Inferior parietal cortex (tissue), 1 donor: Measurements from ENCODE around the gene ADAM15.
A peak's percentile ranks its signal among the peaks of the same experiment; 100 is the strongest.

Source experiments
- DNase-seq: peaks from one replicate; pipeline ENCODE4 v3.0.0-alpha.2; 2016; ENCODE audit errors: extremely low spot score

The ADAM15 gene

GRCh38 chr1:155051342-155051776, 243 bp downstream of the ADAM15 start:
- DNase-seq, result no peak

GRCh38 chr1:155051777-155052398, 772 bp downstream of the ADAM15 start:
- DNase-seq, result peak; percentile 27

GRCh38 chr1:155052439-155053395, 1.6 kb downstream of the ADAM15 start:
- DNase-seq, result no peak

- no peak for DNase-seq
Measured at GRCh38 chr1:155053531-155054105, 2.5 kb downstream of the ADAM15 start.

GRCh38 chr1:155057104-155057503, 6.0 kb downstream of the ADAM15 start:
- DNase-seq, result no peak

GRCh38 chr1:155057788-155058211, 6.7 kb downstream of the ADAM15 start:
- no peak for DNase-seq

- no peak for DNase-seq
Measured at GRCh38 chr1:155060736-155061135, 9.6 kb downstream of the ADAM15 start.

- peak; percentile 86 for DNase-seq
Measured at GRCh38 chr1:155061381-155062150, 10.4 kb downstream of the ADAM15 start.

GRCh38 chr1:155062151-155062686, 11.1 kb downstream of the ADAM15 start:
- no peak for DNase-seq

GRCh38 chr1:155062702-155063411, 11.7 kb downstream of the ADAM15 start:
- DNase-seq, result no peak

GRCh38 chr1:155063550-155064110, 12.5 kb downstream of the ADAM15 start, which contains the start of gene EFNA4:
Gene EFNA4 (plus strand): TSS chr1:155063740. CDS start chr1:155063824, 84 bp downstream.
- DNase-seq, result peak; percentile 41

- no peak for DNase-seq
Measured at GRCh38 chr1:155064111-155064831, 13.2 kb downstream of the ADAM15 start.

- no peak for DNase-seq
Measured at GRCh38 chr1:155064832-155065429, 13.8 kb downstream of the ADAM15 start.

- no peak for DNase-seq
Measured at GRCh38 chr1:155066777-155067176, 15.7 kb downstream of the ADAM15 start.

GRCh38 chr1:155068599-155068998, 17.5 kb downstream of the ADAM15 start:
- DNase-seq, result no peak

- no peak for DNase-seq
Measured at GRCh38 chr1:155069551-155070157, 18.5 kb downstream of the ADAM15 start.

GRCh38 chr1:155070158-155070621, 19.1 kb downstream of the ADAM15 start:
- DNase-seq, result no peak

GRCh38 chr1:155070721-155071569, 19.8 kb downstream of the ADAM15 start:
- peak; percentile 75 for DNase-seq
